Thyroid gland (tissue), 4 donors: Measurements from ENCODE around the gene LDLRAD3. TPM values are rescaled to one million over a fixed set of nuclear protein-coding genes. Genes with fewer than 3 reads are reported as not detected.
A peak's percentile ranks its signal among the peaks of the same experiment; 100 is the strongest.

ENCODE experiments used
- DNase-seq, 2 donors: peaks; one replicate each; pipeline ENCODE4 v3.0.0-alpha.2; 2019
- H3K27ac ChIP-seq, 3 donors: fragments of 200-600 bp; sonication (generic); 1 replicate in 2 of 3; 2 replicates in 1 of 3; pipeline ENCODE4 v1.5.1; 2016 to 2019; ENCODE audit warnings: mild to moderate bottlenecking in 1 of 3, moderate library complexity in 1 of 3
- H3K27me3 ChIP-seq: fragments of 200-600 bp; sonication (generic); one replicate; pipeline ENCODE4 v1.5.1; 2019
- H3K36me3 ChIP-seq, 2 donors: fragments of 200-600 bp; sonication (generic); one replicate each; pipeline ENCODE4 v1.5.1; 2016 to 2019
- H3K4me1 ChIP-seq, 2 donors: fragments of 200-600 bp; sonication (generic); one replicate each; pipeline ENCODE4 v1.5.1; 2017 to 2019
- H3K4me3 ChIP-seq, 3 donors: fragments of 200-600 bp; sonication (generic); replicated peaks in 1 of 3; 1 replicate in 2 of 3; 2 replicates in 1 of 3; pipeline ENCODE4 v1.5.1; 2016; ENCODE audit warnings: mild to moderate bottlenecking in 1 of 3
- H3K9me3 ChIP-seq: fragments of 200-600 bp; sonication (generic); one replicate; pipeline ENCODE4 v1.5.1; 2017
- CTCF ChIP-seq, 6 experiments: fragments of 200-600 bp in 3 of 6; fragments of 450-650 bp in 3 of 6; sonication (generic) in 3 of 6; IDR thresholded peaks; one replicate each; pipeline ENCODE4 v1.5.1; 2016 to 2019; ENCODE audit warnings: antibody characterized with exemption in 6 of 6, mild to moderate bottlenecking in 2 of 6, inconsistent platforms in 1 of 6, moderate library complexity in 1 of 6
- POLR2A ChIP-seq, 2 donors: fragments of 450-650 bp; IDR thresholded peaks; one replicate each; pipeline ENCODE4 v1.6.1; 2017; ENCODE audit warnings: antibody characterized with exemption in 2 of 2, mild to moderate bottlenecking in 2 of 2, moderate library complexity in 1 of 2
- WGBS, 2 donors: methylation state at CpG; one replicate each; pipeline ENCODE4 v1.1.5; 2017; 5-methylcytosine and 5-hydroxymethylcytosine counted together
- intact Hi-C: fragments of 100-400 bp; cut with DNase I; formaldehyde crosslinking; loops from one replicate; pipeline ENCODE4 v1.15.1; 2023
- total RNA-seq, 4 donors: library from RNA; depleted of rRNA; stranded (reverse); fragments of >200 nt; gene quantifications; one replicate each; pipeline ENCODE4 v1.2.3, GENCODE V29; 2016

The LDLRAD3 gene
- total RNA-seq, 4 donors from 2014 or later, result 3.6 to 9.3 (median 6.2) TPM

- no peak for DNase-seq
- intact Hi-C loops, result no loop called here
- TF ChIP-seq POLR2A (IDR thresholded peaks at IDR 0.05), result no peak
- TF ChIP-seq CTCF (IDR thresholded peaks at IDR 0.05), result no peak
- H3K4me3 ChIP-seq, result no peak overlapping the region
- no peak overlapping the region for H3K27ac ChIP-seq
- H3K27me3 ChIP-seq, result no peaks in the 10 kb centered on the region
- H3K36me3 ChIP-seq, result no peaks in the 10 kb centered on the region
- no peaks in the 10 kb centered on the region for H3K9me3 ChIP-seq
- H3K4me1 ChIP-seq, result peaks cover 0 to 9% of the 10 kb centered on the region in 2 donors
- WGBS, 2 donors, result 71 to 77% methylated on average over 6 of the region's 6 CpGs
Observed at GRCh38 chr11:36155770-36156160, 211.9 kb downstream of the LDLRAD3 start.

DNA sequence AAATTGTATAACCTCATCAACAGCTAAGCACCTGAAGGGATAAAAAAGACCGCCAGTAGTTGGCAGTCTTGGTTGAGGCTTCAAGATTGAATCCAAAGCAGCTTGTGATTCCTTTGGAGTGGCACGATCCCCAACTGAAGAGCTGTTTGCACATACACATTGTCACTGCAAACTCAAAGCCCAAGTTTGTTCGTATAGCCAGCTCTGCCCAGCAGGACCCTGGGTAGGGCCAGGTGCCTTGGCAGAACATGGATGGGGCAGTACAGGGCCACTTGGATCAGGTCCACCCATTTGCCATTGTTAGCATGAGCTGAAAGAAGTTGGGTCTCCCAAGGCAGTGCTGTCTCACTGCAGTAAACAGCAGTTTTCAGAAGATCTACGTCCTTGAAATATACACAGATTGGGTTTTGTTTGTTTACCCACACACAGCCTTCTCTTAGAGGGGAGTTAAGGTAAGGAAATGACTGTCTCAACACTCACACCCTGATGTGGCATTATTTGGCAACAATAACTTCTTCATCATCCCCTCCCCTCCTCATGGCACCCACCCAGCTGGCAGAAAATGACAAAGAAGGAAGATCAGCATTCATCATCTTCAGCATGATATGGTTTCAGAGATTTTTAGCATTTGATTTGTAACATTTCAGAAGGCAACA lies 212.4 kb downstream of the LDLRAD3 start:
- TF ChIP-seq CTCF (IDR thresholded peaks at IDR 0.05), result no peak
- no peak for TF ChIP-seq POLR2A (IDR thresholded peaks at IDR 0.05)
- no peaks in the 10 kb centered on the region for H3K9me3 ChIP-seq
- H3K4me1 ChIP-seq, result peaks cover 0 to 9% of the 10 kb centered on the region in 2 donors
- H3K27ac ChIP-seq, result peak overlapping the region in 1 of 3 donors; percentile 36
- no peaks in the 10 kb centered on the region for H3K27me3 ChIP-seq
- DNase-seq, result no peak
- intact Hi-C loops, result no loop called here
- no peak overlapping the region for H3K4me3 ChIP-seq
- 68 to 79% methylated on average over 4 of the region's 4 CpGs for WGBS, 2 donors
- no peaks in the 10 kb centered on the region for H3K36me3 ChIP-seq

- Histone ChIP-seq H3K4me3 (no peak overlapping the region), H3K4me1 (peaks cover 0 to 9% of the 10 kb centered on the region in 2 donors), H3K27ac (peak overlapping the region in 1 of 3 donors; percentile 36), H3K27me3 (no peaks in the 10 kb centered on the region), H3K36me3 (no peaks in the 10 kb centered on the region), H3K9me3 (no peaks in the 10 kb centered on the region)
- TF ChIP-seq POLR2A (IDR thresholded peaks at IDR 0.05) (no peak), CTCF (IDR thresholded peaks at IDR 0.05) (no peak)
- intact Hi-C loops, result no loop called here
- WGBS, 2 donors, result 58 to 73% methylated on average over 5 of the region's 5 CpGs
- no peak for DNase-seq
Observed at GRCh38 chr11:36156817-36157519, 213.1 kb downstream of the LDLRAD3 start.

DNA sequence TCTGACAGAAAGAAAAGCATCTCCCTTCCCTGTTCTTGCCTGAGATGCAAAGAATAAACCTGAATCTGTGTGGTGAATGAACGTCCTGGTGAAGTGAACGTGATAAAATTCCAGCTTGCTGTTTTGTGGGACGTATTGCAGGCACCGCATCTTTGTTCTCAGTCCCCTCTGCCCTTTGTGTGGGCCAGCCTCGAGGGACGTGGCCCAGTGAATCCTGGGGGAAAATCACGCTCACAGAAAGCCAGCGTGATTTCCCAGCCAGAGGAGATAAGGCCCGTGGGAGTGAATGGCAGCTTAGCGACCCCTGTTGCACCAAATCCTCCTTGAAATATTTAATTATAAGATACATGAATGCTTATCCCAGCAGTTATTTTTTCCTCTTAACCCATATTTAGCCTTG lies 216.2 kb downstream of the LDLRAD3 start:
- no peak for DNase-seq
- intact Hi-C loops, result no loop called here
- WGBS, 2 donors, result 73 to 77% methylated on average over 10 of the region's 10 CpGs
- Histone ChIP-seq H3K27me3 (no peaks in the 10 kb centered on the region), H3K4me3 (no peak overlapping the region), H3K4me1 (peaks cover 0 to 5% of the 10 kb centered on the region in 2 donors), H3K36me3 (no peaks in the 10 kb centered on the region), H3K9me3 (no peaks in the 10 kb centered on the region), H3K27ac (no peak overlapping the region)
- no peak for TF ChIP-seq CTCF (IDR thresholded peaks at IDR 0.05)
- no peak for TF ChIP-seq POLR2A (IDR thresholded peaks at IDR 0.05)

GRCh38 chr11:36161572-36161971 lies 217.7 kb downstream of the LDLRAD3 start:
- H3K27ac ChIP-seq, result no peak overlapping the region

More at GRCh38 chr11:36161572-36161971, 217.7 kb downstream of the LDLRAD3 start:
- no peak for DNase-seq
- intact Hi-C loops, result no loop called here
- WGBS, 2 donors, result 88 to 91% methylated on average over 5 of the region's 5 CpGs
- peaks cover 0 to 4% of the 10 kb centered on the region in 2 donors for H3K4me1 ChIP-seq
- H3K27me3 ChIP-seq, result no peaks in the 10 kb centered on the region
- H3K36me3 ChIP-seq, result no peaks in the 10 kb centered on the region
- TF ChIP-seq CTCF (IDR thresholded peaks at IDR 0.05) (no peak), POLR2A (IDR thresholded peaks at IDR 0.05) (no peak)
- no peaks in the 10 kb centered on the region for H3K9me3 ChIP-seq
- no peak overlapping the region for H3K4me3 ChIP-seq
